Stimulated activated CD8-positive, alpha-beta memory T cell treated with anti-CD3 and anti-CD28 coated beads, Interleukin-7, amount 100 ng/mL, for 1 hour (primary cell): Measurements from ENCODE around the gene DSTYK.
A peak's percentile ranks its signal among the peaks of the same experiment; 100 is the strongest.

Experiments used
- DNase-seq, 2 donors: peaks; one replicate each; pipeline ENCODE4 v3.0.0-alpha.2; 2020; ENCODE audit warnings: low read depth in 2 of 2

DSTYK gene, protein sequence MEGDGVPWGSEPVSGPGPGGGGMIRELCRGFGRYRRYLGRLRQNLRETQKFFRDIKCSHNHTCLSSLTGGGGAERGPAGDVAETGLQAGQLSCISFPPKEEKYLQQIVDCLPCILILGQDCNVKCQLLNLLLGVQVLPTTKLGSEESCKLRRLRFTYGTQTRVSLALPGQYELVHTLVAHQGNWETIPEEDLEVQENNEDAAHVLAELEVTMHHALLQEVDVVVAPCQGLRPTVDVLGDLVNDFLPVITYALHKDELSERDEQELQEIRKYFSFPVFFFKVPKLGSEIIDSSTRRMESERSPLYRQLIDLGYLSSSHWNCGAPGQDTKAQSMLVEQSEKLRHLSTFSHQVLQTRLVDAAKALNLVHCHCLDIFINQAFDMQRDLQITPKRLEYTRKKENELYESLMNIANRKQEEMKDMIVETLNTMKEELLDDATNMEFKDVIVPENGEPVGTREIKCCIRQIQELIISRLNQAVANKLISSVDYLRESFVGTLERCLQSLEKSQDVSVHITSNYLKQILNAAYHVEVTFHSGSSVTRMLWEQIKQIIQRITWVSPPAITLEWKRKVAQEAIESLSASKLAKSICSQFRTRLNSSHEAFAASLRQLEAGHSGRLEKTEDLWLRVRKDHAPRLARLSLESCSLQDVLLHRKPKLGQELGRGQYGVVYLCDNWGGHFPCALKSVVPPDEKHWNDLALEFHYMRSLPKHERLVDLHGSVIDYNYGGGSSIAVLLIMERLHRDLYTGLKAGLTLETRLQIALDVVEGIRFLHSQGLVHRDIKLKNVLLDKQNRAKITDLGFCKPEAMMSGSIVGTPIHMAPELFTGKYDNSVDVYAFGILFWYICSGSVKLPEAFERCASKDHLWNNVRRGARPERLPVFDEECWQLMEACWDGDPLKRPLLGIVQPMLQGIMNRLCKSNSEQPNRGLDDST

DNA sequence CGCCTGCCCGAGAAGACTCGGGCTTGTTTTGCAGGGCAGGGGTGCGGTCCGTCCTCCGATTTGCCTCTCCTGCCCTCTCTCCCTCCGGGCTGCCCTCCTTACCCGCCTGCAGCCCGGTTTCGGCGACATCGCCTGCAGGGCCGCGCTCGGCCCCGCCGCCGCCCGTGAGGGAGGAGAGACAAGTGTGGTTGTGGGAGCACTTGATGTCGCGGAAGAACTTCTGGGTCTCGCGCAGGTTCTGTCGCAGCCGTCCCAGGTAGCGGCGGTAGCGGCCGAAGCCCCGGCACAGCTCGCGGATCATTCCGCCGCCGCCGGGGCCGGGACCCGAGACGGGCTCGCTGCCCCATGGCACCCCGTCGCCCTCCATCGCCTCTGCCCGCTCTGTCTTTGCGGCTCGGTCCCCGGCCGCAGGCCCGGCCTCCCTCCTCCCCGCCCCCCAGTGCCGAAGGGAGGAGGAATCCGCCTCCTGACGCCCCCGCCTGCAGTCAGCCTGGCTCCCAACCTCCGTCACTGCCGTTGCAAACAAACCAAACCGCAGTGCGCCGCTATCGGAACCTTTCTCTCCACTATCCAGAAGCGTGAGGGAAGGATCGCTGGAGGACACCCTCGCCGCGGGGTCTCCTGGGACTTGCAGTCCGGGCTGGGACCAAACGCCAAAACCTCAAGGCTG, at the start of gene DSTYK:
Gene DSTYK (minus strand): TSS at position 534 of the 670 bp plus-strand sequence. CDS start 167 bp downstream, at position 367.
- DNase-seq: peak; percentile 78 to 80

DNA sequence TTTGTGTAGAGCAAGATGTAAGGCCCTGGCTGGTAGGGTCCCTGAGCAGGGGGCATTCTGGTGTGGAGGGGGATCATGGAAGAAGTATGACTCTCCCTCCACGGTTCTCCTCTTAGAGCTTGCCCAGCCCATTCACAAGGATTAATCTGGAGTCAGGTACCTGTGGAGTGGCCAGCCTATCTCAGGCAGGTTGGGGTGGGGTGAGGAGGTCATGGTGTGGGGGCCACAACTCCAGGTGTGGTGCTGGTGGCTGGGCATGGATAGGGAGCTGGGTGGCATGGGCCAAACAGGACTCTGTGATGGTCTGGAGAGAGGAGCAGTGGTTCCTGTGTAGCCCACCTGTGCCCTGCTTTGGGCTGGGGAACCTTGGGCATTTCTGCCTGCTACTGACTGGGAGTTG, 48.5 kb upstream of the DSTYK start:
- DNase-seq: no peak

DNA sequence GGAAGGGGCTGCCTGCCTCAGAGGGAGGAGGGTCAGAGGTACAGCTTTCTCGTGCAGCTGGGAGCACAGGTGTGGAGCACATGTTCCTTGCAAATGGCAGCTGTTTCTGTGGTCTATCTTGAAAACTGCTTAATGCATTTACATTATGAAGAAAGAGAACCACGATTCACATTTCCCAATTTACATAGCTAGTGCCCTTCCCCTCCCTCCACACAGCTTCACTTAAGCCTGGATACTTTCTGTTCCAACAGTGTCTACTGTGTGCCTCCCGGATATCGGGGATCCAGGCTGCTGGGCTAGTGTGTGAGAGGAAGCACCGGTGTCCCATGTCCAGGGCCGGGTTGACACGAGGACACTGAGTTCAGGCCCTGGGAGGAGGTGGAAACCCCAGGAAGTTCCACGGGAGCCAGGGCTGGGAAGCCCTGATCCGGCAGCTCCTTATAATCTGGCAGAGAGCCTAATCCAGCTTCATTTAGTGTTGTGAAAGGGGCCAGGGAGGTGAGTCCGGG, 47.9 kb upstream of the DSTYK start:
- no peak for DNase-seq

DNA sequence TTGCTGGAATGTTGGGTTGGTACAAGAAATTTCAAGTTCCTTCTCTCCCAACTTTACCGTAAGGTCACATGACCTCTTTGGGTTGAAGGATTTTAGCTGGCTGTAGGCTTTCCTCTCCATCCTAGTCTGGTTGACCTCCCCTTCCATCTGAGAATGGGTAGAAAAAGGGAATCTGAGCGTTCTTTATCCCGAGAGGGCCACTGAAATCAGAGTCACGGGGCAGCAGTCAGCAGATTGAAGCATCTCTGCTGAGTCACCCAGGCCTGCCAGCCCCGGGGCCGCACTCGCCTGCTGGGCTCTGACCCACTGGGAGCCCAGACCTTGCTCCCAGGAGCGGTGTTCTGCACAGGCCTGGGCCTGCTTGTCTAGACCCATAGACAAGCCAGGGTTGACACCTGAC, 47.2 kb upstream of the DSTYK start:
- DNase-seq: no peak

DNA sequence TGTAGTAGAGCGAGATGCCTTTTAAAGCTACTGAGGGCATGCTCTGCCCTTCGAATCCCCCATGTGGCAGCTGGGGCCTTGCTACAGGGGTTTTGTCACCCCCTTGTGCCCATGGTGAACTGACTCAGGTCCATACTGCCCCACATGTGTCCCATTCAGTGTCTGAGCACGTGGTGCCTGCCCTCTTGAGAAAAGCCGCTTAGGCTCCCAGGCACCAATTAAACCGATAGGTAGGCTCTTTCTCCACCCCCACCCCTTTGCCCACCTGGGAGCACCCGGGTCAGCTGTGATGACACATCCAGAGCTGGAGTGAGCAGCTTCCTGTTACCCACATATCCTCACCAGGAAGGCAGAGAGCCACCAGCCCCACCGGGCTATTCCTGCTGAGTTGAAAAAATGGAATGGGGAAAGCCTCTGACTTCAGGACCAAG, 46.8 kb upstream of the DSTYK start:
- DNase-seq: no peak

DNA sequence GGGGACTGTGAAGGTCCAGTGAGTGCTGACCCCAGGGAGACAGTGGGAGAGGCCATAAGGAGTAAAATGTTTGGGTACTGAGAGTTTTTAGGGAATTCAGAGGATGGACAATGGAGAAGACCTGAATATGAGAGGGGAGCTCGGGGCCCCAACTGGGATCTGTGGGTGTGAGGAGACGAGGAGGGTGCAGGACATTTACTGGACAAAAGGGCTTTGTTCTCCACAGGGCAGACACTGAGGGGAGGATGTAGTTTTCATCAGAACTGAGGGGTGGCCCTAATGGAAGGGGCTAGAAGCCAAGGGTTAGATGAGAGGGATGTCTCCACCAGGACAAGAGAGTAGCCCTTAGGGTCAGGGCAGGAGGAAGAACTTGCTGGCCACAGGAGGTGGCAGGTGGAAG, 46.2 kb upstream of the DSTYK start:
- DNase-seq: no peak

DNA sequence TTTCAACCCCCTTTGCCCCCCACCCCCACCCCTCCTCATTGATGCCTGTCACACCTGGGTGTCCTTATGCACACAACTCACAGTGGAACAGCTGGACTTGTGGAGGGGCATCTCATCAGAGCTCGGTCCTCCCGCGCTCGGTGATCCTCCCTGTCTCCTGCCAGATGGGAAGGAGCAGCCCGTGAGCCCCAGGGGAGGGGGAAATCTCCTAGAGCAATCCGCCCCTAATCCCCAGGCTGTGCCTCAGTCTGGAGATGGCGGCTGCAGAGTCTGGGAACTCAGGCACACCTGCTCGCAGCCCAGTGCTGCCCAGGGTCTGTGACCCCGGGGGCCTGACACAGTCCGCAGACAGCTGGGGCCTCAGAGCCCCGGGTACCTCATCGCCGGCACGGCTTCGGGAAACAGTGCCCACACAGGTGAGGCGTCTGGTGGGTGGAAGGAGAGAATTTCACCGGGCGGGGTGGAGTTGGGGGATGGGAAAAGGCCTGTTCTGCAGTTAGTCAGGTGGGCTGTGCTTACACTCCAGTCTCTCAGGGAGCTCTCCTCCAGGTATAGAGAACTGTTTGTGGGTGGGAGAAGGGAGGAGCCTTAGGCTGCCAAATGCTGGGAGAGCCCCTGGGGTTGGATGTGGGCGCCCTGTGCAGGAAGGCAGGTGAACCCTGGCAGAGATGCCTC, 45.6 kb upstream of the DSTYK start:
- DNase-seq: no peak

DNA sequence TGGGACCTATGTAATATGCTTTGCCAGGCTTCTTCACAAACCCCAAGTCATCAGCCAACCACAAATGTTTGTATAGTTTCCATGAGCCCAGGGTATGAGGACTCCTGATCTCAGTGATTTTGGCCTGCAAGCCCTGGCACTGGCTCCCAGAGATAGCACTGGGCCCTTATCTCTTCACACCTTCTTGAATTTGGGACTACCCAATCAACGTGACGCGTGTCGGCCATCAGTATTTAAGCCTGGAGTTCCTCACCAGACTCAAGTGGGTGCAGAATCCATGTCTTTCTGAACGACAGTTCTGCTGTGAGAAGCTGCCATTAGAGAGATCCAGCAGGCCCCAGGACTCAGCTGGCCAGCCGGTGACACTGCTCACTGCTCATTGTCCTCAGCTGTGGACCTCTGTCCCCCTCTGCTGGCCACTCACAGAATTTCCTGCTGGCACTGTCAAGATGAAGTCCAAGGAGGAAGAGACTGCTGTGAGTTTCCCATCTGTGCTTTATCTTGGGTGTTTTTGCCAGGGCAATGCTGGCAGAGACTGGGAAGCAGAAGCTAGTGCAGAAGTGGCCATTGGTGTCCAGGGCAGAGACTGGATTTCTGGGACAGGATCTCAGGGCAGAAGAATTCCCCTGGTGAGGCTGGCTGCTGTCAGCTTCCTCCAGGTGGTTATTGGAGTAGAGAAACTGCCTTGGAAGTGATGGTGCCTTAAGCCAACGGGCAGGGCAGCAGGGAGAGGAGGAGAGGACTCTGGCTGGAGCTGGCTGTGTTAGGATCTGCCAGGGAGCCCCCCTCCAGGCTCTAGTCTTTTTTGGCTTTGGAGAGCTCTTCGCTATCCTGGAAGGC, 44.7 kb upstream of the DSTYK start:
- DNase-seq: peak; percentile 63 to 76

DNA sequence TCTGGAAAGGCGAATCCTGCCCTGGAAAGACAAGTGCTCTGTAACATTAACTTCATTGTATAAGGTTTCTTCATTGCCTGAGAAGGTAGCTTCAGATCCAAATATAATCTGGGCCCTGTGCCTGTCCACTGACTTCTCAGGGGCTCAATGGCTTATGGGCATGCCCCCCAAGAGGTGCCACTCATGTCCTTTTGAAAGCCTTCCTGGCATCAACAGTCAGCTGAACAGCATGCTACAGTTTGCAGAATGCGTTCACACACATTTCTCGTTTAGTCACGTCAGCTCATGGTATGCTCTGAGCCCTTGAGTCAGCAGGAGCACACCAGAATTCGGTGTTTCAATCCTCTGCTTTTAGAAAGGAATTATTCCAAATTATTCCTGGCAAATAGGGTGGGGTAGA, 40.1 kb upstream of the DSTYK start:
- no peak for DNase-seq

DNA sequence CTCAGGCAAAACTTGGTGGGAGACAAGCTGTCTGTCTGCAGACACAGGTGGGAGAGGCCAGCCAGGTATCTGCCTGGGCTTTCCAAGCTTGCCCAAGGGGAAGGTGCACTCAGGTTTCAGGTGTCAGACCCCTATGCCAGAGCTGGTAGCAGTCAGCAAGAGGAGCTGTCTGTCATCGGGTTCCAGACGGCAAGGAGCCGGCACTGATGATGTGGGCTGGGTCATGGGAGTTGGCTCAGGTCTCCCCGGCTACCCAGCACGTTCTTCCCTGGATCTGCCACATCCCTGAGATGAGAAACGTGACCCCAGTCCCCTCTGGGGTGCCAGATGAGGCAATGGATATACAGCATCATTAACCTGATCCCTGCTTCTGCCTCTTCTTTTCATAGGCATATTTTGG, 39.2 kb upstream of the DSTYK start:
- DNase-seq: no peak

DNA sequence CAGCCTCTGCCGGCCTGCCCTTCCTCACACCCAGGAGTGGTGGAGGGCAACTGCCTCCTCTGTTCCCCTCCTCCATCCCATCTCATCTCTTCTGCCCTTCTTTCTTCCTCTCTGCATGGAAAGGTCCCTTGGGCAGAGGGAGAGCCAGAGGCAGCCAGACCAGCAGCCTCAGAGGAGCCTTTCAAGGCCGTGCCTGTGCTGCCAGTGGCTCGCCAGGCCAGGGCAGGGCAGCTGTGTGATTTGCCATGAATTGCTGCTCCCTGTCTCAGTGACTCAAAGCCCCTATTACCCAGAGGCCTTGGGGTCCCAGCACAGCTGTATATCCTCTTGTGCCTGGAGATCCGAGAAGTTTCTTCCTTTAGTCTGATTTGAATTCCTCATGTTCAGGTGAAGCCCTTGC, 38.1 kb upstream of the DSTYK start:
- DNase-seq: no peak

DNA sequence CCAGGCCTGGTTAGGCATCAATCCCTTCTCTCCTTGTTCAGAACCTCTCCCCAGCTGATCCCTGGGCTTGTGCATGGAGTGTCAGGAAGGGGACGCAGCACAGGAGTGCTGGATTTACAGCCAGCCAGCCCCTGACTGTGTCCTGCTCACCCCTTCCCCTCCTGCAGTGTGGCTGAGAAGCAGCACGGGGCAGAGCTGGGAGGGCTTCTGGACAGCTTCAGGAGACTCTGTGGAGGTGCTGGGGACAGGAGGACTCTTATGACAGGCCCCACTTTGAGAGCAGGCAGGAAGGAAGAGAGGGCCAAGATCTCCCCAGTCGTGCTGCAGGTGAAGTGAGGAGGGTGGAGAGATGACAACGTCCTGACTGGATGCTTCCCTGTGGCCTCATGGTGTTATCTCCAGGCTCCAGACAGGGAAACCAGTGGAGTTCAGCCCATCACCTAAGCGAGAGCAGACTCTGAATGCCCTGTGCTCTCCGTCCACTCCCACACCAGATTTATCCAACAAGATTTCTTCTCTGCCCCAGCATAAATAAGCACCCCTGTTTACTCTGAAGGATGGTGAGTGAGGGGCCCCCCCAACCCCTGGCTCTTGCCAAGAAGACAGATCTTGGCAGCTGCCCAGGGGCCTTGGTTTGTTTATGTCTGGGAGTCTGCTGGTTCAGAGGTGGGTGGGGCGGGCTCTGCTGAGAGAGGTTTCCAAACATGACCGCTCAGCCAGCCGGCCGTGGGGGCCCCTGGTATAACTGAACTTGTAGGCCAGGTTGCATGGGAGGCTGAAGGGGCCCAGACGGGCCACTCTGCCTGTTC, 37.5 kb upstream of the DSTYK start:
- no peak for DNase-seq

DNA sequence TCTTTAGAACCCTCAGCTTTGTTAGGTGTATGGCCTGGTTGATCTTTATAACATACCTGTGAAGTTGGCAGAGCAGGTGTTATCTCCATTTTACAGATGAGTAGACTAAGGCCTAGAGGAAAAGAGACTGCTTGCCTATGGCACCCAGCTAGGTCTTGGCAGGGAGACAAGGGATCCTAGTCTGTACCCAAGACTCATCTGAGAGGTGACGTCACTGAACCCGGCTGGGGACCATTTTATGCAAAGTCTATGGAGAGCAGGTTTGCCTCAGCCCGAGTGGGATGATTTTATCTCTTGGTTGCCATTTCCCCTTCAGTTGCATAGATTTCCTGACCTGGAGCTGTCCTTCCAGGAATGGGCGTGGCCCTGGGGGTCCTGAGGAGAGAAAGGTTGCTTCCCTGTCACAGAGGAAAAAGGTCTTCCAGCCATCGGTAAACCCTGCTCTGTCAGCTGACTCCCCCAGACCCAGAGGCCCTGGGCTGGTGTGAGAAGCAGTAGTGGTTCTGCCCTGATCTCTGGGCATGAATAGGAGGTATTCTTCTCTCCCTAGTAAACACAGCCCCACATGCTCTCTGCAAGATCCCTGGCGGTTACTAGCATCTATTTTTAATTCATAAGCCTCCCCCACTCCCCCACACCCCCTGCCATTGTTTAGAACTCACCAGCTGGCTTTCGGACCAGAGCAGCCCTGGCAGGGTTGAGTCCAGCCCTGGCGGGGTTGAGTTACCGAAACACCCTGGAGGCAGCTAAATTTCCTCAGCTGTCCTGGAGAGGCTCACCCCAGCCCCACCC, 35.8 kb upstream of the DSTYK start:
- DNase-seq: no peak

DNA sequence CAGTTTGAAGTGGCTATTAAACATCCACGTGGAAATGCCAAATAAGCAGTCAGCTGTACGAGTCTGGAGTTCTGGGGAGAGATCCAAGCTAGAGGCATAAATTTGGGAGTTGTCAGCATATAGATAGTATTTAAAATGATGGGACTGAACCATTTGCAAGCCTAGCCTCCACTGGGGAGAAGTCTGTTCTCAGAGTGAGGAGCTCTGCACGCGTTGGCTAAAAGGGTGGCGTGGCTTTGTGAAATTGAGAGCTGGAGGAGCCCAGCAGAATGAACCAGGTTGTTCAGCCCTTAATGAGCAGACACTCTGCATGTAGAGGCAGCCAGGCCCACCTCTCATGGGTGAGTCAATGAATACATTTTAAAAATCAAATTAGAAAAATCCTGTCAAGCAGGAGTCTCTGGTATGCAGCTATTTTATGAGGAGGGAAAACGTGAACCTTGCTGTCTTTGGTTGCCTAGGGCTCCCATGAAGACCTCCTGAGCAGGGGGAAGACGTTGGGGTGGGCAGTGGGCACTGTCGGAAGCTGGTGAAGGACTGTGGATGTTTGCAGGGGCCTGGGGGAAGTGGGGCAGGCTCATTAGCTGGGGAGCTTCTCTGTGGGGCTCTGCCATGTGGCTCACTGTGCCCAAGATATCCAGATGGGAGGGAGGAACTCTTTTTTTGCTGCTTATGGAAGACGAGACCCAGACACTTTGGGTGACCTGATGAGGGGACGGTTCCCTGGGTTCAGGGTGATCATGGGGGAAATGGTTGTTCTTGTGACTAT, 35.0 kb upstream of the DSTYK start:
- DNase-seq: no peak

DNA sequence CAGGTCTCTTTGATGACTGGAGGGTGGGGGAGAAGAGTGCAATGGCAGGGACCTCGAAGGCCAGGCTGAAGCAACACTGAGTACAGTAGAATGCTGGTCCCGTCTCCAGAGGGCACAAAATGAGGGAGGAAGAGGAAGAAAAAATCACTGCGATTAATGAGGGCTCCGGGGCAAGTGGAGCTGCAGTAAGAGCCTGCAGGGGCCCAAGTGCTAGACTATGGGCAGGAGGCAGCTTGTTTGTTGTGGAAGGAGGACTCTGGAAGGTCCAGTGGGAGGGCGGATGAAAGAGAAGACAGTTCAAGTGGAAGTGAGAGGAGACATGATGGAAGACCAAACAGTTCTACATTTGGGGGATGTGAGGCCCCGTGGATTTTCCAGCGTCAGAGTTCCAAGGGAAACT, 33.6 kb upstream of the DSTYK start:
- DNase-seq: no peak

DNA sequence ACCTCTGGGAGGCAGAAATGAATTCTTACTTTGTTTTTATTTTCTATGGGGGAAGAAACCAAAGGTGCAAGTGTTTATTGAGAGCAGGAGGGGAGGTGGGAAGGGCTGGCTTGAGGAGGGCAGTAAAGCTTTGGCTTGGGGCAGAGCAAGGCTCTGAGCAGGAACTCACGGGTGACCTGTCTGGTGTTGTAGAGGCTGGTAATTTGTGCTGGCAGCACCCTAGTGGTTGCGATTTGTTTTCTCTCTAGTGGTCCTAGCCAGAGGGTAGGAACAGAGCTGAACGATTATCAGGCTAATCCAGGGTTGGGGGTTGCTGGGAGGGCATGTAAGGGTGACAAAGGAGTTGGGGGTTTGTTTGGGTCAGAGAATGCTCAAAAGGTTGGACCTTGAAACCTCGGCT, 32.9 kb upstream of the DSTYK start:
- no peak for DNase-seq

DNA sequence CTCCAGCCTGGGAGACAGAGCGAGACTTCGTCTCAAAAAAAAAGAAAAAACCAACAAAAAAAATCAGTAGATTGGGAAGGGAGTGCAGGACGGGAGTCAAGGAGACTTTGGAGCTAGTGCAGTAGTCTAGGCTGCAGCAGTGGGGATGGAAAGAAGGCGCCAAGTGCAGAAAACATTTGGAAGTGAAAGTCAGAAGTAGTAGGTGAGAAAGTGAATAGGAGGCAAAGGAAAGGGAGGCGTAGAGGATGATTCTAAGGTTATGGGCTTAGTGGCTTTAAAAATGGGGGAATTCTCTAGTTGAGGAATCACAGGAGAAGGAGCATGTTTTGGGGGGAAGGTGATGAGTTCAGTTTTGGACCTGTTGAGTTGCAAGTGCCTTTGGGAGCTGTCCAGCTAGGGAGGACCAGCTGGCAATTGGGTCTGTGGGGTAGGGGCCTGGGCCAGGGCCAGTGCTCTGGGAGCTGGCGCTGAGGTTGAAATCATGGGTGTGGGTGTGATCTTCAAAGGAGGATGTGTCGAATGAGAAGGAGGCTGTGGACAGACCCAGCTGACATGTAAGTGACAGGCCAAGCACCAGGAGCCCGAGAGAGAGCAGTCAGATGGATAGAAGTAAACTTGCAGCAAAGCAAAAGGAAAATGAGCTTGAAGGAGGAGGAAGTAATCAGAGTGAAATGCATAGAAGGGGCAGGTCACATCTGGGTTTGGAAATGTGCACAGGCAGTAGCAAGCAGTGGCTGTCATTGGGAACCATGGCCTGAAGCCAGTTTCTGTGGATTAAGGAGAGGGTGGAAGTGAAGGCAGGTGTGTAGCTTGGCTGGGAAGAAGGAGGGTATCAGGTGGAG, 32.1 kb upstream of the DSTYK start:
- no peak for DNase-seq
